HepG2 (cell line): Measurements from ENCODE around the gene GPR162. TPM values are rescaled to one million over a fixed set of nuclear protein-coding genes. Genes with fewer than 3 reads are reported as not detected.

ENCODE experiments used
- ATAC-seq: fragments of 200-7000 bp; cut with Tn5 transposase; 3 replicates; pipeline ENCODE4 v1.9.1; 2020; ENCODE audit warnings: mild to moderate bottlenecking, moderate library complexity
- BruUV-seq: library from RNA; stranded (reverse); fragments of 400-500 nt; replicated peaks from 2 replicates; lab custom pipeline; 2021; lab: Mats Ljungman, UMichigan
- CTCF ChIA-PET: fragments of 300-600 bp; formaldehyde crosslinking; extraction: SDS; loops from one replicate; lab custom pipeline; 2021; ENCODE audit warnings: low total read pairs, inconsistent platforms, low intra/inter-chr PET ratio; lab: Yijun Ruan, JAX
- POLR2A ChIA-PET: fragments of 350-600 bp; sonication (Branson Sonifier 250); formaldehyde crosslinking; loops from one replicate; lab custom pipeline; 2020; ENCODE audit warnings: antibody characterized with exemption, inconsistent platforms; lab: Yijun Ruan, JAX
- DNase-seq: peaks from one replicate; pipeline ENCODE4 v3.0.0-alpha.2; 2015; ENCODE audit warnings: low spot score
- FAIRE-seq: peaks from 3 replicates; lab custom pipeline; 2011; peaks lifted over from hg19 to GRCh38; lab: Jason Lieb, UNC
- H2AFZ ChIP-seq: one replicate; pipeline ENCODE4 v1.6.1; 2011; ENCODE audit warnings: low read length, inconsistent platforms
- H3K27ac ChIP-seq: fragments of 300-600 bp; 3 replicates; pipeline ENCODE4 v1.8.0; 2011; ENCODE audit warnings: mixed run types, mild to moderate bottlenecking, mixed read lengths, low read length, inconsistent platforms; ENCODE audit not compliant: insufficient read depth; ENCODE audit errors: extremely low read length
- H3K27me3 ChIP-seq, 2 experiments: fragments of 200-600 bp in 1 of 2; 2 replicates in 1 of 2; 3 replicates in 1 of 2; pipeline versions ENCODE4 v1.6.0 to v1.8.0; 2011; ENCODE audit warnings: low read length in 2 of 2, mild to moderate bottlenecking in 2 of 2, moderate library complexity in 2 of 2, inconsistent platforms in 1 of 2; ENCODE audit not compliant: insufficient read depth in 2 of 2, control insufficient read depth in 1 of 2
- H3K36me3 ChIP-seq, 2 experiments: fragments of 200-600 bp in 1 of 2; replicated peaks in 1 of 2; 2 replicates in 1 of 2; 3 replicates in 1 of 2; pipeline versions ENCODE4 v1.5.1 to v1.8.0; 2011; ENCODE audit warnings: low read length in 2 of 2, inconsistent platforms in 1 of 2; ENCODE audit not compliant: insufficient read depth in 2 of 2, control insufficient read depth in 1 of 2
- H3K4me1 ChIP-seq: 2 replicates; pipeline ENCODE4 v1.5.1; 2012; ENCODE audit warnings: low read length, inconsistent platforms; ENCODE audit not compliant: insufficient read depth
- H3K4me2 ChIP-seq: 2 replicates; pipeline ENCODE4 v1.6.0; 2011; ENCODE audit warnings: low read depth, low read length, inconsistent platforms
- H3K4me3 ChIP-seq, 3 experiments: fragments of 200-600 bp in 1 of 3; sonication (generic), shearing (Covaris generic) in 1 of 3; replicated peaks in 1 of 3; 2 replicates each; pipeline ENCODE4 v1.5.1; 2011 to 2016; ENCODE audit warnings: low read length in 3 of 3, inconsistent platforms in 2 of 3, low read depth in 2 of 3, mild to moderate bottlenecking in 2 of 3, control low read depth in 1 of 3, mixed read lengths in 1 of 3; ENCODE audit not compliant: insufficient read depth in 1 of 3
- H3K79me2 ChIP-seq: one replicate; pipeline ENCODE4 v1.6.1; 2011; ENCODE audit warnings: low read length, inconsistent platforms; ENCODE audit not compliant: insufficient read depth
- H3K9ac ChIP-seq: 2 replicates; pipeline ENCODE4 v1.6.0; 2011; ENCODE audit warnings: mild to moderate bottlenecking, low read depth, low read length, inconsistent platforms; ENCODE audit not compliant: insufficient read depth
- H3K9me3 ChIP-seq: 2 replicates; pipeline ENCODE4 v1.5.1; 2012; ENCODE audit warnings: mild to moderate bottlenecking, low read length
- H4K20me1 ChIP-seq: 2 replicates; pipeline ENCODE4 v1.6.0; 2011; ENCODE audit warnings: inconsistent platforms, mild to moderate bottlenecking, low read length, moderate library complexity; ENCODE audit not compliant: insufficient read depth
- SIX1 ChIP-seq: sonication (generic); formaldehyde crosslinking; IDR thresholded peaks from 2 replicates; pipeline ENCODE4 v1.4.0; 2020; ENCODE audit warnings: missing genetic modification reagents, borderline replicate concordance
- SMAD3 ChIP-seq: sonication (generic); formaldehyde crosslinking; IDR thresholded peaks from 2 replicates; pipeline ENCODE4 v1.4.0; 2020; ENCODE audit warnings: missing genetic modification reagents
- WGBS: methylation state at CpG from one replicate; pipeline ENCODE4 v1.1.6; 2017; ENCODE audit warnings: low lambda C conversion rate; 5-methylcytosine and 5-hydroxymethylcytosine counted together
- in situ Hi-C: cut with HindIII; loops from 2 replicates; pipeline ENCODE4 v1.10.0; 2017; ENCODE audit warnings: low pct_unique_long_range_greater_than_20kb; ENCODE audit not compliant: extremely low pct_ligation_motif_present
- intact Hi-C: fragments of 100-400 bp; cut with micrococcal nuclease; formaldehyde crosslinking; loops from one replicate; pipeline ENCODE4 v1.10.0; 2022; ENCODE audit not compliant: unreplicated experiment
- polyA plus RNA-seq, 8 experiments: library from polyadenylated mRNA; depleted of rRNA in 3 of 8; stranded (reverse) in 7 of 8; unstranded in 1 of 8; fragments of >200 nt; fragmentation: Illumina TruSeq in 4 of 8; extraction: Trizol in 4 of 8; gene quantifications; 2 replicates each; pipeline versions ENCODE4 v1.2.1 to v1.2.3, GENCODE V29; 2011 to 2016; ENCODE audit warnings: low read depth in 4 of 8, missing spikeins in 1 of 8, mixed read lengths in 1 of 8; ENCODE audit not compliant: insufficient read depth in 1 of 8
- total RNA-seq, 5 experiments: library from RNA; depleted of rRNA; stranded (reverse); fragments of >200 nt; fragmentation: Illumina TruSeq; extraction: Trizol; gene quantifications; 2 replicates each; pipeline ENCODE4 v1.2.3, GENCODE V29; 2016; ENCODE audit warnings: low read depth in 1 of 5

GPR162 gene
- total and polyA plus RNA-seq, 2 of the 13 experiments (the other 11 are each of a cell fraction or from before 2014, with no cell fraction given) = 0.08 TPM; not detected in 1

DNA sequence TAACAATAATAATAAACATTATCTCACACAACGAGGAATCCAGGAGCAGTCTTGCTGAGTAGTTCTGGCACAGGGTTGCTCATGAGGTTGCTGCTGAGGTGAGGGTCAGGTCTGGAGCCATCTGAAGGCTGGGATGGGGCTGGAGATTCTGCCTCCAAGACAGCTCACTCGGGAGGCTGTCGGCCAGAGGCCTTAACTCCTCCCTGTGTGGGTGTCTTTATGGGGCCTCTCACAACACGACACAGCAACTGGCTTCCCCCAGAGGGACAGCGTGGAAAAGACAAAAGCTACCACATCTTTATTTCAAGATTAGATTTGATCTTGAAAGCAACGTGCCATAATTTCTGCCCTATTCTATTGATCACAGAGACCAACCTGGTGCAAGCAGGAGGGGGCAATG, 39.5 kb upstream of the GPR162 start:
- intact Hi-C loops = no loop called here
- FAIRE-seq (no peak), DNase-seq (no peak), ATAC-seq (no peak)
- Histone ChIP-seq H3K27me3 (peaks cover 2 to 16% of the 10 kb centered on the region in 2 experiments; a peak in 2 of 5 replicates), H3K9ac (no peak overlapping the region), H3K4me3 (no peak overlapping the region), H3K9me3 (no peaks in the 10 kb centered on the region), H3K4me1 (peaks cover 61% of the 10 kb centered on the region), H4K20me1 (no peaks in the 10 kb centered on the region), H3K27ac (no peak overlapping the region), H2AFZ (no peak overlapping the region), H3K79me2 (no peaks in the 10 kb centered on the region), H3K36me3 (no peaks in the 10 kb centered on the region), H3K4me2 (no peak overlapping the region)
- 57% methylated on average over 4 of the region's 6 CpGs for whole genome bisulfite sequencing
- ChIA-PET CTCF (no interaction called here), POLR2A (interaction anchor here (0.9 to 3.1 kb wide), 3 partner anchors 10 to 58 kb away, joined by 4 to 11 read pairs (median 4); partner anchors contain the start of genes COPS7A and MLF2)
- BruUV-seq = no TSS peak
- no peak for TF ChIP-seq SIX1 (CRISPR knock-in tag)
- in situ Hi-C loops = loop anchor here (5.0 kb wide), 1 partner anchor 35 kb away; no protein-coding TSS in a partner anchor

DNA sequence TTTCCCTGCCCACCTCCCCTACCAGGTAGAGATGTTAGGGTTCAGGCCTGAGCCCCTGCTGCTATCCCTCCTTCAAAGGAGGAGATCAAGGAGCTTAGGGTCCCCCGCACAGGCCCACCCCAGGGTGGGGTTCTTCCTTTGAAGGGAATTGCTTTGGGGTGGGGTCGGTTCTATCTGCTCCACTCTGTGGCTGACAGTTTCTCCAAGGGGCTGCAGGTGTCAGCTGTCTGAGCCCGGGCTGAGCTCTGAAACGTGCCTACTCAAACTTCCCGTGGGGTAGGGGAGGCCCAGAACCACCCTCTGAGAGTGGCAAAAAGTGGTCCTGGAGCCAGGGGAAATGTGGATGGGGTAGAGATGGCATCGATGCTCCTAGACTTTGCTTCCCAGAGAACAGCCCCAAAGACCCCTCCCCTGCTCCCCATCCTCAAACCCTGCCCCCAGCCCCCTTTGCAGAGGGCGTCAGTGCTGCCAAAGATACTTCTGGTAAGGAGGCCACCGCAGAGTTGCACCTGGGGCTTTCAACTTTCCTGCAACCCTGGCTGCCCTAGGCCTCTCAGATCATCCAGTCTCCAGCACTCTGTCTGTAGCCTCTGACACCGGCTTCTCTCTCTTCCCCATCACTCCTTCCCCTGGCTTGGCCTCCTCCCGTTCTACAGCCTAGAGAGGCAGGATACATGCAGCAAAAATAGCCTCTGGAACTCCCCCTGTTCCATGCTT, 38.6 kb upstream of the GPR162 start:
- H3K4me3 ChIP-seq = no peak overlapping the region
- ATAC-seq = no peak
- intact Hi-C loops (no loop called here), in situ Hi-C loops (loop anchor here (5.0 kb wide), 1 partner anchor 36 kb away; no protein-coding TSS in a partner anchor)
- WGBS = 16% methylated on average over 7 of the region's 10 CpGs
- no TSS peak for BruUV-seq
- H3K4me1 ChIP-seq = peaks cover 52% of the 10 kb centered on the region
- no peak overlapping the region for H3K9ac ChIP-seq
- H3K4me2 ChIP-seq = no peak overlapping the region; the same call in 1 of the 2 replicates
- CTCF ChIA-PET = no interaction called here
- DNase-seq = no peak
- peaks cover 2 to 16% of the 10 kb centered on the region in 2 experiments; a peak in 2 of 5 replicates for H3K27me3 ChIP-seq
- TF ChIP-seq SMAD3 (CRISPR knock-in tag) = no peak
- TF ChIP-seq, all 625 proteins: peak for 0
- Histone ChIP-seq H3K79me2 (no peaks in the 10 kb centered on the region), H2AFZ (no peak overlapping the region), H3K36me3 (no peaks in the 10 kb centered on the region), H4K20me1 (no peaks in the 10 kb centered on the region), H3K9me3 (no peaks in the 10 kb centered on the region), H3K27ac (no peak overlapping the region)
- FAIRE-seq = no peak
- POLR2A ChIA-PET = interaction anchor here (0.7 to 3.1 kb wide), 4 partner anchors 10 to 59 kb away, joined by 3 to 11 read pairs (median 4); partner anchors contain the start of genes COPS7A and MLF2
